Measurements from ENCODE around the gene NAT9.

The NAT9 gene

GRCh38 chr17:74768069-74768762 is 7.9 kb downstream of the NAT9 start (continued):
- TF ChIP-seq POU6F1 (CRISPR knock-in tag; IDR thresholded peaks at IDR 0.05; ENCODE audit: borderline replicate concordance, low read depth), result no peak
- TF ChIP-seq CSDC2 (CRISPR knock-in tag; IDR thresholded peaks at IDR 0.05), result no peak

GRCh38 chr17:74767111-74767516 is 9.0 kb downstream of the NAT9 start:
- ATAC-seq, result no peak
- TF ChIP-seq ZNF565 (CRISPR knock-in tag; conservative IDR thresholded peaks at IDR 0.05; ENCODE audit: low read depth), result no peak
- no peak for TF ChIP-seq TOX (CRISPR knock-in tag; IDR thresholded peaks at IDR 0.05; ENCODE audit: borderline replicate concordance)
- TF ChIP-seq ESRRG (CRISPR knock-in tag; IDR thresholded peaks at IDR 0.05), result no peak
- no peak for TF ChIP-seq ZNF8 (CRISPR knock-in tag; IDR thresholded peaks at IDR 0.05)
- no peak for TF ChIP-seq PATZ1 (CRISPR knock-in tag; IDR thresholded peaks at IDR 0.05; ENCODE audit: borderline replicate concordance)
- TF ChIP-seq RARB (CRISPR knock-in tag; IDR thresholded peaks at IDR 0.05), result no peak
- TF ChIP-seq SNAI2 (CRISPR knock-in tag; IDR thresholded peaks at IDR 0.05), result no peak
- TF ChIP-seq BACH2 (CRISPR knock-in tag; IDR thresholded peaks at IDR 0.05; ENCODE audit: borderline replicate concordance), result no peak
- TF ChIP-seq PPARA (CRISPR knock-in tag; IDR thresholded peaks at IDR 0.05; ENCODE audit: borderline replicate concordance), result no peak
- TF ChIP-seq POU6F1 (CRISPR knock-in tag; IDR thresholded peaks at IDR 0.05; ENCODE audit: borderline replicate concordance, low read depth), result no peak

- no peak for ATAC-seq
- no peak for TF ChIP-seq PPARA (CRISPR knock-in tag; IDR thresholded peaks at IDR 0.05; ENCODE audit: borderline replicate concordance)
- no peak for TF ChIP-seq TSHZ2 (CRISPR knock-in tag; IDR thresholded peaks at IDR 0.05)
- TF ChIP-seq TCF4 (CRISPR knock-in tag; IDR thresholded peaks at IDR 0.05; ENCODE audit: borderline replicate concordance), result no peak
Measured at GRCh38 chr17:74766413-74766812, 9.7 kb downstream of the NAT9 start.

GRCh38 chr17:74764751-74765286 is 11.3 kb downstream of the NAT9 start:
- no peak for ATAC-seq

More at GRCh38 chr17:74764751-74765286, 11.3 kb downstream of the NAT9 start:
- TF ChIP-seq TSHZ2 (CRISPR knock-in tag; IDR thresholded peaks at IDR 0.05) (no peak), CSRNP3 (CRISPR knock-in tag; IDR thresholded peaks at IDR 0.05) (no peak), ARNTL (CRISPR knock-in tag; IDR thresholded peaks at IDR 0.05; ENCODE audit: borderline replicate concordance, low read depth) (no peak), OSR1 (CRISPR knock-in tag; IDR thresholded peaks at IDR 0.05) (no peak), CREB5 (CRISPR knock-in tag; IDR thresholded peaks at IDR 0.05; ENCODE audit: low read depth) (no peak)
